AG09309 (cell line): ENCODE measurements around the gene GALNT14.

ENCODE experiments used
- DNase-seq: peaks from one replicate; pipeline ENCODE4 v3.0.0-alpha.2; 2010; ENCODE audit warnings: low read depth
- H3K4me3 ChIP-seq: 2 replicates; pipeline ENCODE4 v1.5.1; 2011; ENCODE audit warnings: mild to moderate bottlenecking, low read depth, low read length, moderate library complexity; ENCODE audit not compliant: control insufficient read depth
- TF ChIP-seq, protein P1 (sequence below): IDR thresholded peaks from 2 replicates; pipeline ENCODE4 v1.5.1; 2011; ENCODE audit warnings: mild to moderate bottlenecking, low read depth, low read length, inconsistent platforms; ENCODE audit not compliant: insufficient read depth, control insufficient read depth; ENCODE audit errors: missing control alignments

GALNT14 gene

DNA sequence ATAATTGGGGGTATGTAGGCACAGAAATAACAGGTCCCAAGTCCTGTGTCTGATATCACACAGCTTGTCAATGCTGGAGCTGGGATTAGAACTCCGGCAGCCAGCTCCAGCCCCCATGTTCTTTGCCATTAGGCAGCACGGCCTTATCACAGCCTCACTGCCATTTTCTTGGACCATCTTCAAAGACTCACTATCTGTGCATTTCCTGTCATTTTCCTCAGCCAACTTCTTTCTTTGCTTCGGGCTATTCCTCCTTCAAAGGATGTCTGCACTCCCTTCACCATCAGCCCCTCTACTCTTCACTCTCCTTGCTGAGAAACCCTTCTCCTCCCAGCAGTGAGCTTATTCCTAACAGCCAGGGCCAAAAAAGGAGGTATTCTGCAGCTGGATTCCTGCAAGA, 139.6 kb downstream of the GALNT14 start:
- no peak for DNase-seq
- TF ChIP-seq, protein P1, sequence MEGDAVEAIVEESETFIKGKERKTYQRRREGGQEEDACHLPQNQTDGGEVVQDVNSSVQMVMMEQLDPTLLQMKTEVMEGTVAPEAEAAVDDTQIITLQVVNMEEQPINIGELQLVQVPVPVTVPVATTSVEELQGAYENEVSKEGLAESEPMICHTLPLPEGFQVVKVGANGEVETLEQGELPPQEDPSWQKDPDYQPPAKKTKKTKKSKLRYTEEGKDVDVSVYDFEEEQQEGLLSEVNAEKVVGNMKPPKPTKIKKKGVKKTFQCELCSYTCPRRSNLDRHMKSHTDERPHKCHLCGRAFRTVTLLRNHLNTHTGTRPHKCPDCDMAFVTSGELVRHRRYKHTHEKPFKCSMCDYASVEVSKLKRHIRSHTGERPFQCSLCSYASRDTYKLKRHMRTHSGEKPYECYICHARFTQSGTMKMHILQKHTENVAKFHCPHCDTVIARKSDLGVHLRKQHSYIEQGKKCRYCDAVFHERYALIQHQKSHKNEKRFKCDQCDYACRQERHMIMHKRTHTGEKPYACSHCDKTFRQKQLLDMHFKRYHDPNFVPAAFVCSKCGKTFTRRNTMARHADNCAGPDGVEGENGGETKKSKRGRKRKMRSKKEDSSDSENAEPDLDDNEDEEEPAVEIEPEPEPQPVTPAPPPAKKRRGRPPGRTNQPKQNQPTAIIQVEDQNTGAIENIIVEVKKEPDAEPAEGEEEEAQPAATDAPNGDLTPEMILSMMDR: no peak
- H3K4me3 ChIP-seq: no peak overlapping the region

- TF ChIP-seq, protein P1: no peak
- H3K4me3 ChIP-seq: no peak overlapping the region
- no peak for DNase-seq
Observed at GRCh38 chr2:30997979-30998378, 140.3 kb downstream of the GALNT14 start.

DNA sequence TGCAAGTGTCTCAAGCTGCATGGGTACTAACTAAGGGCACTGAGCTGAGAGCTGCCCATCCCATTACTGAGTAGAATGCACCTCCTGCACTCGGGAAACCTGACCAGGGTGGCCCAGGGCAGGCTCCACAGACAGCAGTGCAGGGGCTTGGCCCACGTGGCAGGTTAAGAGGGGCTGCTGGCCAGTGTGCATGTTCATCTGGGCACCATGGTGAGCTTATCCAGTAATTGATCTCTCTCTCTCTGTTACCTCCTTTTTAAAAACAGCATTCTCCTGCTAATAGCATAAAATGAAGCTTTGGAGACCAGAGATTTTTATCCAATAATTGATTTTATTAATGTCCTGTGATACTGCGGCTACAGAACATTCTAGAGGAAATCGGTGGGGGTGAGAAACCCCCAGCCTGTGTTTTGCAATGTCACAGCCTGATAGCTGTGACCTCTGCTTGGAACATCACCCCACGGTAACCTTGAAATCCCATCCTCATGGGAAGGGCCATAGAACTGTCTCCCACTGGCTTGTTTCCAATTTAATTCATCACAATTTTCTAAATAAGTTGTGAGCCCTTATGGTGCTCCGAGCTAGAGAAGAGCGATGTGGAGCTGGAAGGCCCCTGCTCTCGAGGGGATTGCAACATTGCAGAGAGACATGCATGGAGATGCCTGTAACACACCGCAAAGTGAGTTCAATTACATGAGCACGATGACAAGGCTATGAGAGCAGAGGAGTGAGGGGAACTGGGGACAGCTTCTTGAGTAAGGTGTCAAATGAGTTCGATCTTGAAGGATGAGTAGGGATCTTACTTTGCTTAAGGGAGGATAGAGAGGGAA, 143.8 kb downstream of the GALNT14 start:
- no peak for DNase-seq
- H3K4me3 ChIP-seq: no peak overlapping the region
- TF ChIP-seq, protein P1: no peak

DNA sequence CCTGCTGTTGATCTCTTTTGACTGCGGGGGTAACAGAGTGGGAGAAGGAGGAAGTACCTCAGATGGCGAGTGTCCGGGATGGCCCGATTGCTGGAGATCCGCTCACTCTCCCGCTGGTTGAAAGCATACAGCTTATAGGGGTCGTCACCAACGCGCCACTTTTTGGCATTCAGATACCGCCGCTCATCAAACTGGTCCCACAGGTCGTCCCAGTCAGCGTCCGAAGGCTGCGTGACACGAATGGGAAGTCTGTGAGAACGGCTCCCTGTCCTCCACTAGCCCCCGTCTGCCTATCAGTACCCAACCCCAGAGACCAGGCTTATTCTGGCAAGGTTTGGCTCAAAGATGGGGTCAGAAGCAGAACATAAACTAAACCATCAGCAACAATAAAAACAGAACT, 145.5 kb downstream of the GALNT14 start:
- no peak for DNase-seq
- TF ChIP-seq, protein P1: no peak
- no peak overlapping the region for H3K4me3 ChIP-seq

DNA sequence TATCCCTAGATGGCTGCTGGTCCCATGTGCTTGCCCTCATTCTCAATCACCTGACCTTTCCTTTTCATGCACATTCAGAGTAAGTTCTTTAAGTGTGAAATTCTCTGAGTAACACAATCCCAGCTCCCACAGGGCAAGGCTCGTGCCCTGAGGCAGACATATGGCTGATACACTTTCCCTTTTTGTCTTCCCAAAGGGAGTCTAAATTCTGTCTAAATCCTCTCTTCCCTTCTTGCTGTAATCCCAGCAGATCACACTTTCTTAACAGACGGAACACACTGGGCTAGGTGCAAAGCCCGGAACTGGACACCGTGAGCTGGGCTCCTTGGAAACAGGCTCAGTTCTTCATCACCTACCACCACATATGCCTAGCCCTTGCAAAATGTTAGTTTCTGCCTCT, 147.6 kb downstream of the GALNT14 start:
- no peak for DNase-seq
- TF ChIP-seq, protein P1: no peak
- H3K4me3 ChIP-seq: no peak overlapping the region

DNA sequence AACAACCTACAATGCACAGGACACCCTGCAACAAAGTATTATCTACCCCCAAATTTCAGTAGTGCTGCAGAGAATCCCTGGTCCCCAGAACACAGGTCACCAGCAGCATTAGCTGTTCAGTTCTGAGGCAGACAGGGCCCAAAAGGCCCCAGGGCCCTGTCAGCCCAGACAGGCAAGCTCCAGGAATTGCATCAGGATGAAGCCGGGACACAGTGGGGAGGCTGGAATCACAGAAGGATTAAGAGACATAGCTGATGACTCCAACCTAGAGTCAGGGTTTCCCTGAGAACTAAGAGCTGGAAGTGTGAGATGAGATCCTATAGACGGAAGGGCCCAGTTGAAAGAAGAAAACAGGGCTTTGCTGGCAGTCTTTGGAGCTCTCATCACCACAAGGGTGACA, 148.1 kb downstream of the GALNT14 start:
- DNase-seq: no peak
- H3K4me3 ChIP-seq: no peak overlapping the region
- TF ChIP-seq, protein P1: no peak
